Vein endothelial cell (primary cell): Measurements from ENCODE around the gene PTPN2. TPM values are rescaled to one million over a fixed set of nuclear protein-coding genes. Genes with fewer than 3 reads are reported as not detected.

Source experiments
- small RNA-seq: library from RNA; depleted of rRNA; stranded (forward); fragments of <200 nt; gene quantifications from one replicate; pipeline ENCODE3, GENCODE V24; 2012
- total RNA-seq: library from RNA; depleted of rRNA; stranded (reverse); fragments of >200 nt; gene quantifications from 2 replicates; pipeline ENCODE4 v1.2.3, GENCODE V29; 2012

The PTPN2 gene
- 14.4 and 22.5 TPM in 2 replicates for total RNA-seq

DNA sequence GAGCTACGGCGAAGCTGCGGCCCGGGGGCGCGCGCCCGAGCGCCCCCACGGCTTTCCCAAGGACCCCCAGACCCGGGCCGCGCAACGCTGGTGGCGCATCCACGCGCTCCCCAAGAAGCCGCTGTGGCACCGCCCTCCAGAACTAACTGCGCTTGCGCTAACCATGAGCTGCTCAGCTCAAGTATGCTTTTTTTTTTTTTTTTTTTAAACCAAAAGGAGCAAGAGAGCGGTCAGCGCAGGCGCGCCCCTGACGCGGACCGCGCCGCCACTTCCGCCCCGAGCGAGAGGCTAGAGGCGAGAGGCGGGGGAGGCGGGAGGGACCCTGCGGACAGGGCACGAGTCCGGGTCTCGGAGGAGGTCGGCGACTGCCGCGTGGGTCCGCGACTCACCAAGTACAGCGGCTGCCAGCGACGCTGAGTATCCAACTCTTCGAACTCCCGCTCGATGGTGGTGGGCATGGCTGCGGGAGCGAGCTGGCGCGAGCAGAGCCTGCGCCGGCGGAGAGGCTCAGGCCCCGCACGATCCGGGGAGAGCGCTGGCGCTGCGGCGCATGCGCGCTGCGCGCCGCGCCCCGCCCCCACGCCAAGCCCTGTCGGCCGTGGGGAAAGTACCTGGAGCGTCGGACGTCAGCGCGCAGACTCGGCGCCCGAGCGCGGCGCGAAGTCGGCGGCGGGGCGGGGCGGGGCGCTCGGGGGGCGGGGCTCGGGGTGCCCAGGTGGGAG is at the start of gene PTPN2:
PTPN2 (minus strand) TSS at position 554 of the 722 bp plus-strand sequence; CDS start at position 458, 96 bp downstream.

Small RNAs within 50 kb of the gene (small RNA-seq; reads per million reads assigned to genes)
- not detected for gene RF00019

Other genes starting within 250 kb of the PTPN2 start
- gene SPIRE1, start 226.1 kb downstream of the PTPN2 start, total RNA-seq: 37.7 and 42.1 TPM in 2 replicates
- 9.5 and 10.6 TPM in 2 replicates for gene CEP76, start 181.5 kb downstream of the PTPN2 start, total RNA-seq
- 80.4 and 89.7 TPM in 2 replicates for gene PSMG2, start 181.2 kb downstream of the PTPN2 start, total RNA-seq
- gene SEH1L, start 63.8 kb upstream of the PTPN2 start, total RNA-seq: 34.9 and 46.3 TPM in 2 replicates
- 21.6 and 26.2 TPM in 2 replicates for gene CEP192, start 107.1 kb upstream of the PTPN2 start, total RNA-seq